HG03571 (cell line): Measurements from ENCODE around the gene HEPACAM.
A peak's percentile ranks its signal among the peaks of the same experiment; 100 is the strongest.

Experiments
- ATAC-seq: cut with Tn5 transposase; IDR thresholded peaks from one replicate; pipeline ENCODE4 v1.9.1; 2021; ENCODE audit not compliant: unreplicated experiment

HEPACAM gene

GRCh38 chr11:124943741-124944140, 7.9 kb upstream of the HEPACAM start:
- no peak for ATAC-seq

- no peak for ATAC-seq
These were observed 7.4 kb upstream of the HEPACAM start for GRCh38 chr11:124943254-124943616.

- no peak for ATAC-seq
These were observed 6.8 kb upstream of the HEPACAM start for GRCh38 chr11:124942466-124943253.

GRCh38 chr11:124941703-124942102, 5.9 kb upstream of the HEPACAM start:
- ATAC-seq = no peak

GRCh38 chr11:124938970-124939369, 3.1 kb upstream of the HEPACAM start:
- ATAC-seq = no peak

- no peak for ATAC-seq
These were observed 2.4 kb upstream of the HEPACAM start for GRCh38 chr11:124938206-124938765.

- no peak for ATAC-seq
These were observed 1.6 kb upstream of the HEPACAM start for GRCh38 chr11:124937336-124937935.

GRCh38 chr11:124934862-124935547, 842 bp downstream of the HEPACAM start:
- ATAC-seq = no peak

GRCh38 chr11:124930799-124931198, 5.0 kb downstream of the HEPACAM start:
- peak; percentile 85 for ATAC-seq

- ATAC-seq = no peak
These were observed 6.7 kb downstream of the HEPACAM start for GRCh38 chr11:124928942-124929665.

- ATAC-seq = no peak
These were observed 12.6 kb downstream of the HEPACAM start for GRCh38 chr11:124923296-124923695.

- no peak for ATAC-seq
These were observed 13.0 kb downstream of the HEPACAM start for GRCh38 chr11:124922831-124923230.

- no peak for ATAC-seq
These were observed 14.8 kb downstream of the HEPACAM start for GRCh38 chr11:124920870-124921609.

GRCh38 chr11:124920356-124920755, 15.5 kb downstream of the HEPACAM start:
- ATAC-seq = no peak

GRCh38 chr11:124919898-124920297, 15.9 kb downstream of the HEPACAM start:
- no peak for ATAC-seq

GRCh38 chr11:124918950-124919349, 16.9 kb downstream of the HEPACAM start, which contains the start of gene HEPN1:
TSS of gene HEPN1 (plus strand) at chr11:124919250.
- ATAC-seq = no peak

GRCh38 chr11:124917115-124917637, 18.7 kb downstream of the HEPACAM start:
- ATAC-seq = no peak

GRCh38 chr11:124916370-124916710, 19.5 kb downstream of the HEPACAM start:
- no peak for ATAC-seq

GRCh38 chr11:124915541-124916369, 20.1 kb downstream of the HEPACAM start:
- no peak for ATAC-seq
